Breast epithelium (tissue), 4 donors: ENCODE results near the gene BSND. TPM values are rescaled to one million over a fixed set of nuclear protein-coding genes. Genes with fewer than 3 reads are reported as not detected.

Source experiments
- DNase-seq, 2 donors: peaks; one replicate each; pipeline ENCODE4 v3.0.0-alpha.2; 2019; ENCODE audit warnings: low spot score in 2 of 2
- H3K27ac ChIP-seq, 2 donors: fragments of 200-600 bp; sonication (generic) in 1 of 2; one replicate each; pipeline ENCODE4 v1.5.1; 2016 to 2019; ENCODE audit warnings: mild to moderate bottlenecking in 1 of 2
- H3K27me3 ChIP-seq, 2 donors: fragments of 200-600 bp; sonication (generic) in 1 of 2; one replicate each; pipeline versions ENCODE4 v1.5.1 to v1.6.0; 2017 to 2019; ENCODE audit warnings: control low read depth in 1 of 2, mild to moderate bottlenecking in 1 of 2
- H3K36me3 ChIP-seq: fragments of 200-600 bp; one replicate; pipeline ENCODE4 v1.5.1; 2019
- H3K4me1 ChIP-seq, 2 donors: fragments of 200-600 bp; sonication (generic); one replicate each; pipeline ENCODE4 v1.5.1; 2016 to 2019; ENCODE audit warnings: control low read depth in 1 of 2
- H3K4me3 ChIP-seq, 3 donors: fragments of 200-600 bp; sonication (generic); 1 replicate in 2 of 3; 2 replicates in 1 of 3; pipeline ENCODE4 v1.5.1; 2016 to 2019; ENCODE audit warnings: mild to moderate bottlenecking in 3 of 3, moderate library complexity in 2 of 3
- H3K9me3 ChIP-seq, 2 donors: fragments of 200-600 bp; sonication (generic) in 1 of 2; one replicate each; pipeline ENCODE4 v1.5.1; 2016 to 2019; ENCODE audit warnings: control low read depth in 1 of 2
- CTCF ChIP-seq, 3 donors: fragments of 450-650 bp; IDR thresholded peaks; one replicate each; pipeline ENCODE4 v1.5.1; 2016 to 2017; ENCODE audit warnings: antibody characterized with exemption in 3 of 3, mild to moderate bottlenecking in 3 of 3, moderate library complexity in 3 of 3
- POLR2A ChIP-seq: fragments of 450-650 bp; IDR thresholded peaks from one replicate; pipeline ENCODE4 v1.6.1; 2016; ENCODE audit warnings: antibody characterized with exemption, mild to moderate bottlenecking, moderate library complexity
- POLR2AphosphoS5 ChIP-seq, 3 donors: sonication (generic); formaldehyde crosslinking; IDR thresholded peaks; one replicate each; pipeline ENCODE4 v1.6.1; 2017; ENCODE audit warnings: antibody characterized with exemption in 3 of 3
- intact Hi-C: fragments of 100-400 bp; cut with DNase I; formaldehyde crosslinking; loops from one replicate; pipeline ENCODE4 v1.15.1; 2023; ENCODE audit warnings: low total_unique reads
- total RNA-seq, 3 donors: library from RNA; depleted of rRNA; stranded (reverse); fragments of >200 nt; gene quantifications; one replicate each; pipeline ENCODE4 v1.1.0, GENCODE V29; 2016

Gene BSND
- total RNA-seq, 3 donors from 2014 or later, result under 0.01 to 0.15 TPM; not detected in 1

DNA sequence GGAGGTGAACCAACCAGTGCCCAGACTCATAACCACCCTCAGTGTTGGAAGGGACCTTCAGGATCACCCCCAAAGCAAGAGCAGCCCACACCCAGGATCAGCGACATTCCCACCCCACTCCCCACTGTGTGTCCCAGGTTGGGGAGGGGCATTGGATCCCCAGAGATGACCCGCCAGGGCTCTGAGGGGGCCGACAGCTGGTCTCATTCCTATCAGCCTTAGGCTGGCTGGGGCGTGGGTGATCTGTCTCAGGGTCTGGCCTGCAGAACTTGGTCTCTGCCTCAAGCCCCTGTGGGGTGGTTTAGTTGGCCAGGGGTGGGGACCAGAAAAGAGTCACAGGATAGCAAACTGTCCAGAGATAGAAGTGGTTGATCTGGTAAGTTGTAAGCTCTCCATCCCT lies 7.8 kb upstream of the BSND start:
- Histone ChIP-seq H3K27me3 (no peaks in the 10 kb centered on the region), H3K4me3 (no peak overlapping the region), H3K9me3 (no peaks in the 10 kb centered on the region), H3K36me3 (no peaks in the 10 kb centered on the region), H3K4me1 (no peaks in the 10 kb centered on the region), H3K27ac (no peak overlapping the region)
- TF ChIP-seq POLR2A (no peak), CTCF (IDR thresholded peaks at IDR 0.05) (no peak), POLR2AphosphoS5 (IDR thresholded peaks at IDR 0.05) (no peak)
- intact Hi-C loops, result no loop called here
- DNase-seq, result no peak

DNA sequence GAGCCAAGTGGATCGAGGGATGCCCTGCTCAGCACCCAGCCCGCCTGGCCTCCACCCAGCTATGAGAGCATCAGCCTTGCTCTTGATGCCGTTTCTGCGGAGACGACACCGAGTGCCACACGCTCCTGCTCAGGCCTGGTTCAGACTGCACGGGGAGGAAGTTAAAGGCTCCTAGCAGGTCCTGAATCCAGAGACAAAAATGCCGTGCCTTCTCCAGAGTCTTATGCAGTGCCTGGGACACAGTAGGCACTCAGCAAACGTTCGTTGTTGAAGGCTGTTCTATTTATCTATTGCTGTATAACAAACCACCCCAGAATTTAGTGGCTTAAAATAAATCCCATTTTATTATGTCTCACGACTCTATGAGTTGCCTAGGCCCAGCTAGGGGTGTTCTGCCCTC lies 6.8 kb upstream of the BSND start:
- H3K27me3 ChIP-seq, result peaks cover 0 to 3% of the 10 kb centered on the region in 2 donors
- no peaks in the 10 kb centered on the region for H3K4me1 ChIP-seq
- TF ChIP-seq POLR2AphosphoS5 (IDR thresholded peaks at IDR 0.05) (no peak), CTCF (IDR thresholded peaks at IDR 0.05) (no peak), POLR2A (no peak)
- intact Hi-C loops, result no loop called here
- no peak overlapping the region for H3K4me3 ChIP-seq
- H3K27ac ChIP-seq, result no peak overlapping the region
- no peaks in the 10 kb centered on the region for H3K36me3 ChIP-seq
- DNase-seq, result no peak
- no peaks in the 10 kb centered on the region for H3K9me3 ChIP-seq

- Histone ChIP-seq H3K27ac (no peak overlapping the region), H3K27me3 (peaks cover 0 to 12% of the 10 kb centered on the region in 2 donors), H3K36me3 (no peaks in the 10 kb centered on the region), H3K4me3 (no peak overlapping the region), H3K4me1 (no peaks in the 10 kb centered on the region), H3K9me3 (no peaks in the 10 kb centered on the region)
- DNase-seq, result no peak
- TF ChIP-seq POLR2A (no peak), POLR2AphosphoS5 (IDR thresholded peaks at IDR 0.05) (no peak), CTCF (IDR thresholded peaks at IDR 0.05) (no peak)
- intact Hi-C loops, result no loop called here
Observed at GRCh38 chr1:54993140-54993539, 5.6 kb upstream of the BSND start.

DNA sequence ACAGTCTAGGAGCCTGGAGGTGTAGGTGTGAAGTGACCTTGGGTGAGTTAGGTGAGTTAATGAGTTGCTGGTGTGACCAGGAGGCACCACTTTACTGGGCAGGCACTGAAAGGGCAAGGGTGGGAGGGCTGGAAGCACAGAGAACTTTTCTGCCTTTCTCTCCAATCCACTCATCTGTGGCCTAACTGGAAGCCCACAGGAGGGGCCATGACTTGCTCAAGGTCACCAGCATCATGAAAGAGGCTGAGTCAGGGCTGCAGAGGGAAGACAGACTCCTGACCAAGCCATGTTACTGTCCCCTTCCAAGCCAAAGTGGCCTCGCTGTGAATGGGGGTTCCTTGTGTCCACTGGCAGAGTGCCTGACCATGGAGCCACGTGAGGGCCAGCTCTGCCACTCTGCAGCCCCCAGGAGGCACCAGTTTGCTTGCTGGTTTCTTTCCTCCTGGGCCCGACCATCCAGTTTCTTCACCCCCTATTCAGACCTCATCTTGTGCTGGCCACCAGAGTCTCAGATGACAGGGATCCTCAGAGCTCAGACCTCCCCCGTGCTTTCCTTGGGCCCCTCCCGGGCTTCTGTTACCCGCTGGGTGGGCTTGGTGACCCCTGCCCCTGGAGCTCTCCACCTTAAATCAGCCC lies 4.3 kb upstream of the BSND start:
- intact Hi-C loops, result no loop called here
- Histone ChIP-seq H3K4me1 (no peaks in the 10 kb centered on the region), H3K27ac (no peak overlapping the region), H3K4me3 (no peak overlapping the region), H3K9me3 (no peaks in the 10 kb centered on the region), H3K36me3 (no peaks in the 10 kb centered on the region), H3K27me3 (peaks cover 0 to 14% of the 10 kb centered on the region in 2 donors)
- no peak for DNase-seq
- TF ChIP-seq CTCF (IDR thresholded peaks at IDR 0.05), result no peak
- no peak for TF ChIP-seq POLR2AphosphoS5 (IDR thresholded peaks at IDR 0.05)
- no peak for TF ChIP-seq POLR2A

- H3K27me3 ChIP-seq, result peaks cover 0 to 14% of the 10 kb centered on the region in 2 donors
- TF ChIP-seq POLR2A, result no peak
- no peak for TF ChIP-seq CTCF (IDR thresholded peaks at IDR 0.05)
- intact Hi-C loops, result no loop called here
Observed at GRCh38 chr1:54995013-54995760, 3.5 kb upstream of the BSND start.

More at GRCh38 chr1:54995013-54995760, 3.5 kb upstream of the BSND start:
- Histone ChIP-seq H3K9me3 (no peaks in the 10 kb centered on the region), H3K4me3 (no peak overlapping the region), H3K27ac (no peak overlapping the region), H3K36me3 (no peaks in the 10 kb centered on the region), H3K4me1 (no peaks in the 10 kb centered on the region)
- no peak for DNase-seq
